22Rv1 (cell line): ENCODE data around the gene CAMKMT.

Experiments used
- H3K27ac ChIP-seq: fragments of 450-650 bp; 2 replicates; pipeline ENCODE4 v1.5.1; 2017
- ZFX ChIP-seq: fragments of 450-650 bp; IDR thresholded peaks from 2 replicates; pipeline ENCODE4 v1.6.1; 2017; ENCODE audit warnings: antibody characterized with exemption, borderline replicate concordance
- TF ChIP-seq, protein P1 (sequence below): fragments of 450-650 bp; IDR thresholded peaks from 2 replicates; pipeline ENCODE4 v1.5.1; 2017; ENCODE audit warnings: mild to moderate bottlenecking

Gene CAMKMT

DNA sequence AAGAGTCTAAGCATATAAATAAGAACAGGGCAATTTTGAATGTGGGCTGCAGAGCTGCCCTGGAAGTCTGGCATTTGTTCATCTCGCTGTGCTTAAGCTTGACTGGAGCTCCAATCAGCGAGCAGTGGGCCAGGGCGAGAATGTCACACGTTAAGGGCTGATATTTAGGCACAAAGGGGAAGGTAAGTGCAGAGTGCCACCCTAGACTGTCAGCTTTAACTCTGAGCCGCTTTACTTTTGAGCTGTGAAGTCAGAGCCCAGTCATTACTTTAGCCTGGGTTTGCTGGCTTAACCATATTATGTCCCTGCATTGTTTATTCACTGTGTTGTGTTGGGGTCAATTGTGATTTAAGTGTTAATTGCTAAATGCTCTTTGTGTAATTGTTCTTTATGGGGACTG, 343.6 kb downstream of the CAMKMT start:
- H3K27ac ChIP-seq: no peak overlapping the region
- no peak for TF ChIP-seq ZFX
- TF ChIP-seq, protein P1, sequence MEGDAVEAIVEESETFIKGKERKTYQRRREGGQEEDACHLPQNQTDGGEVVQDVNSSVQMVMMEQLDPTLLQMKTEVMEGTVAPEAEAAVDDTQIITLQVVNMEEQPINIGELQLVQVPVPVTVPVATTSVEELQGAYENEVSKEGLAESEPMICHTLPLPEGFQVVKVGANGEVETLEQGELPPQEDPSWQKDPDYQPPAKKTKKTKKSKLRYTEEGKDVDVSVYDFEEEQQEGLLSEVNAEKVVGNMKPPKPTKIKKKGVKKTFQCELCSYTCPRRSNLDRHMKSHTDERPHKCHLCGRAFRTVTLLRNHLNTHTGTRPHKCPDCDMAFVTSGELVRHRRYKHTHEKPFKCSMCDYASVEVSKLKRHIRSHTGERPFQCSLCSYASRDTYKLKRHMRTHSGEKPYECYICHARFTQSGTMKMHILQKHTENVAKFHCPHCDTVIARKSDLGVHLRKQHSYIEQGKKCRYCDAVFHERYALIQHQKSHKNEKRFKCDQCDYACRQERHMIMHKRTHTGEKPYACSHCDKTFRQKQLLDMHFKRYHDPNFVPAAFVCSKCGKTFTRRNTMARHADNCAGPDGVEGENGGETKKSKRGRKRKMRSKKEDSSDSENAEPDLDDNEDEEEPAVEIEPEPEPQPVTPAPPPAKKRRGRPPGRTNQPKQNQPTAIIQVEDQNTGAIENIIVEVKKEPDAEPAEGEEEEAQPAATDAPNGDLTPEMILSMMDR: no peak

DNA sequence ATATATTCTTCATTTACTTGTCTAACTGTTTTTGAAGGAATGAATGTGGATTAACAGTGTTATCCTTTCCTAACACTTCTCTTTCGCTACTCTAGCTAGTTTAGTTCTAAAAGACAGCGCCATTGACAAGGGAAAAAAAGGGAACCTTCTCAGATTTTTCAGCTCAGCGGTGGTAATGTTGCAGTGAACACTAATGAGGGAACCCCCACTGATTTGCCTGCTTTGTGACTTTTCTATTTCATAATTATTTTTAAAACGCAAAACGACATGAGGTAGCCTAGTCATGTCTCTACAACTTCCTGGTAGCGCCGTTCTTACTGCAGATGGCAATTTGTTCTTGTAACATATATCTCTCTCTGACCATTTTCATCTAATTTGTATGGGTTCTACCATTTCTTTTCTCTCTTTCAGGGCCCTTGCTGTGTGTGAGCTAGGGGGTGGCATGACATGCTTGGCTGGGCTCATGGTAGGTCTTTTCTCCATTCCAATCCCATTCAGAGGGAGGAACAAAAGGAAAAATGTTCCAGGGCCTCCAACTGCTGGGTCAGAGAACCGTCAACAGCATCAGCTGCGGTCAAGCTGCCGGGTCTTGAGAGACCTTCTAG, 344.2 kb downstream of the CAMKMT start:
- TF ChIP-seq, protein P1: no peak
- TF ChIP-seq ZFX: no peak
- H3K27ac ChIP-seq: no peak overlapping the region

DNA sequence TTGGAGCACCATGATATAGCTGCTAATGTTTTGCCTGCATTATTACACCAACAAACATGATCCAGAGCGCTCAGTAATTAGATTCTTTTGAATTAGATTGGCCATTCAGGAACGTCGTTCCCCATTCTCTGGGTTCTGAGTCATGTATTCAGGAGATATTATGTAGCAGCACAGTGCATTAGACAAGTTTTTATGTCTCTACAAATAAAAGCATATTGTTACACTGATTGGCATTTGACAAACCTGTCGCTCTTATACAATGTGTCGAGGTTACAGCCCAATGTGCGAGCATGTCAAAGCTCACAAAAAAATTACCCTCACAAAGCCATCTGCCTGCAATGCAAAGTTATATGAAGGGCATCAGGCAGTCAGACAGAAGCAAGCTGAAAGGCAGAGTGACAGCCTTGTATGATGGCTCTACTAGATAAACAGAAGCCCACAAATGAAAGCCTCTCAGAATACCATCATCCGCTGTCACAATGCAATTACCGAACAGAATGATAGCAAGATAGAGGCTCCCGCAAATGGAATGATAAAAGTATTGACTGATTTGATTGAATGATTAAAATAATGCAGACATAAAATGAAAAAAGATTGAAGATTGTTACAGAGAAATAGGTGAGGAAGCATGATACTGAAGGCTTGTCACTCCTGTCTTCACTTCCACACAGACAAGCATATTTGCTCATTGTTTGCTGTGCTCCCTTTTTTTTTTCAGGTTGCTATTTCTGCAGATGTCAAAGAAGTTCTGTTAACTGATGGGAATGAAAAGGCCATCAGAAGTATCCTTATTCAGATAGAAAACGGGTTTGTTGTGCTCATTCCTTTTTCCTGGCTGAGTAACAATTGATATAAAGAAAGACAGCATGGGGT, 345.2 kb downstream of the CAMKMT start:
- no peak overlapping the region for H3K27ac ChIP-seq
- no peak for TF ChIP-seq ZFX
- TF ChIP-seq, protein P1: no peak

DNA sequence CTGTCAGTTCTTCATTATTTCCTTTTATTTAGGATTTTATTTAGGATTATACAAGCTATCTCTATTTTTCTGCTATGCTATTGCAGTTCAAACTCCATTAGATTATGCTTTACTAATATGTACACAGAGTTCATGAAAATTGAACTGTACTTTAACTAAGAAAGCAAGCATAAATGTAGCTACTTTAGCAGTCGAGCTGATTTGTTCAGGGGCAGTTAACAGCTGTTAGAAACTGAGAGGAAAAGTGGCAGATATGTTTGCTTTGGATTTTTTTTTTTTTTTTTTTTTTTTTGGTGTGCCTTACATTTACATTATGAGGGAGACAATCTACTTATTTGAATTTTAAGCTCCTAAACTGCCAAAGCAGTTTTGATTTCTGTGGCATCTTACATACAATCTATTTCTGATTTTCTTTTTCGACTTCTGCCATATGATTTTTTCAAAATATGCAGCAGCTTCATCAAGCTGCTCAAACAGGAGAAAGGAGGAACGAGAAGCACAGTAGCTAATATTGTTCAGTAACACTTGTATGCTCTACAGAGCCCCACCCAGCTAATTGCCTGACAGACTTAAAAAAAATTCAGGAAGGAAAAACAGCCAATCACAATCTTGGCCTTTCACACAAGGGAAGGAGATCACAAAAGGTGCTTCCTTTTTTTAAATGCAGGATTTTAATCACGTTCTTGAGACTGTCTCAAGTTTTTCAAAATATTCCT, 346.4 kb downstream of the CAMKMT start:
- TF ChIP-seq, protein P1: no peak
- no peak for TF ChIP-seq ZFX
- no peak overlapping the region for H3K27ac ChIP-seq

DNA sequence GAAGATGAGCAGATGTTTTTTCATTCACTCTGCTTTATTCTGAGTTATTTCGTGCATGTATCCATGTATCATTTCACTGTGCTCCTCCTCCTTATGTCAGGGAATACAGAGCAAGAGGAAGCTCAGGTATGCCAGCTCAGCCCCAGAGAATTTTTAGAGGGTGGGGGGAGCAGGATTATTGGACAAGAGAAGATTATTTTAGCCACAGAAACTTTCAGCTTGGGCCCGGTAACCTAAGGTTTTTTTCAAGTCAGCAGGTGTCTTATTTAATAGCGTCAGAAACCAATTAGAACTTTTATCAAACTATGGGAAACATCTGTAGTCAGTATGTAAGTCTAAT, 346.9 kb downstream of the CAMKMT start:
- TF ChIP-seq, protein P1: no peak
- TF ChIP-seq ZFX: no peak
- no peak overlapping the region for H3K27ac ChIP-seq

DNA sequence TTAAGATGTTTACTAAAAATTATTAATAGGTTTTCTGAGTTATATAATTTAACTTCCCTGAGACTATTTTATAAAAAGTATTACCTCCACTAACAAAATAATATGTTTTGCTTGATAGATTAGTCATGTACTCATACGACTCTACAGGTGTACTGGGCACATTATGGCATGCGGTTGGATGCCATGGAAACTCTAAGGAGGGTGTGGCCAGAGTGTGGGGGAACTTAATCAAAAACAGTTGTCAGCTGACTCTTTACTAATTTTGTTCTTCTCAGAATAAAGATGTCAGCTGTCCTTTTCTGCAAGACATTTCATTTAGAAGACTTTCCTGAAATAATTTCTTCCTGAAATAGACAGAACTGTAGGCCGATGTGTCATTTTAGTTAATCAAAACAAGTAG, 351.4 kb downstream of the CAMKMT start:
- TF ChIP-seq ZFX: no peak
- TF ChIP-seq, protein P1: no peak

DNA sequence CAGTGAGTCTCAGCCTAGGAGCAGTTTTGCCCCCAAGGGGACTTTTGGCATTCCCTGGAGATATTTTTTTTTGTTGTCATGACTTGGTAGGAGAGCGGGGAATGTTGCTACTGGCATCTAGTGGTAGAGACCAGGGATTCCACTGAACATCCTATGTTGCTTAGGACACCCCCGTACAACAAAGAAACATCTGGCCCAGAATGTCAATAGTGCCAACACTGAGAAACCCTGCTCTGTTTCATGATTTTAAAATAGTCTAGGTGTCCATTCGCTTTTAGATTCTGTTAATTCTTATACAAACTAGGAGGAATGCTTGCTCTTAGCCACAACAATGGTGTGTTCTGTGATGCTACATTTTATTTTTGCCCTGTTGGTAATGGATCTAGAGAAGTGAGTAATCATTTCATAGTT, 353.9 kb downstream of the CAMKMT start:
- TF ChIP-seq ZFX: no peak
- TF ChIP-seq, protein P1: peak; percentile 15
- H3K27ac ChIP-seq: no peak overlapping the region

More for the DNA sequence above, 351.4 kb downstream of the CAMKMT start:
- no peak overlapping the region for H3K27ac ChIP-seq
